Lower leg skin (tissue), 4 donors: ENCODE results near the gene AKAP12. TPM values are rescaled to one million over a fixed set of nuclear protein-coding genes. Genes with fewer than 3 reads are reported as not detected.
"Not testable (repeated sequence)": the region's sequence is repeated elsewhere in the genome, so short reads cannot be mapped to it uniquely, and the experiment has no call there.

Experiments used
- DNase-seq, 2 donors: peaks; one replicate each; pipeline ENCODE4 v3.0.0-alpha.2; 2019; ENCODE audit warnings: low spot score in 2 of 2
- H3K4me3 ChIP-seq: fragments of 200-600 bp; sonication (generic); 2 replicates; pipeline ENCODE4 v1.5.1; 2017; ENCODE audit warnings: mild to moderate bottlenecking, low read depth; ENCODE audit not compliant: poor library complexity, severe bottlenecking
- CTCF ChIP-seq, 3 donors: fragments of 450-650 bp; IDR thresholded peaks; one replicate each; pipeline ENCODE4 v1.5.1; 2016; ENCODE audit warnings: antibody characterized with exemption in 3 of 3, mild to moderate bottlenecking in 3 of 3, moderate library complexity in 2 of 3
- POLR2A ChIP-seq, 2 donors: fragments of 450-650 bp; IDR thresholded peaks; one replicate each; pipeline ENCODE4 v1.6.1; 2016 to 2017; ENCODE audit warnings: antibody characterized with exemption in 2 of 2, mild to moderate bottlenecking in 1 of 2, moderate library complexity in 1 of 2
- WGBS, 2 donors: methylation state at CpG; one replicate each; pipeline ENCODE4 v1.1.5; 2018; 5-methylcytosine and 5-hydroxymethylcytosine counted together
- intact Hi-C: fragments of 100-400 bp; cut with DNase I; formaldehyde crosslinking; loops from one replicate; pipeline ENCODE4 v1.15.0; 2023; ENCODE audit warnings: low total_unique reads
- total RNA-seq, 4 donors: library from RNA; depleted of rRNA; stranded (reverse); fragments of >200 nt; gene quantifications; one replicate each; pipeline ENCODE4 v1.1.0, GENCODE V29; 2016

Gene AKAP12
- total RNA-seq, 4 donors from 2014 or later, result 14.7 to 29.9 (median 16.0) TPM

GRCh38 chr6:151380848-151381205, 141.1 kb downstream of the AKAP12 start:
- H3K4me3 ChIP-seq, result no peak overlapping the region
- intact Hi-C loops, result no loop called here
- 100% methylated on average over 1 of the region's 1 CpG for WGBS, 2 donors
- TF ChIP-seq POLR2A (IDR thresholded peaks at IDR 0.05), result no peak
- TF ChIP-seq CTCF (IDR thresholded peaks at IDR 0.05), result no peak
- DNase-seq, result no peak

GRCh38 chr6:151381722-151382121, 142.0 kb downstream of the AKAP12 start:
- no peak overlapping the region for H3K4me3 ChIP-seq
- intact Hi-C loops, result no loop called here
- no peak for DNase-seq
- no peak for TF ChIP-seq POLR2A (IDR thresholded peaks at IDR 0.05)
- TF ChIP-seq CTCF (IDR thresholded peaks at IDR 0.05), result no peak
- WGBS, 2 donors, result 85 to 90% methylated on average over 4 of the region's 4 CpGs

- intact Hi-C loops, DNase-seq: not testable (repeated sequence)
- 98% methylated on average over 9 of the region's 9 CpGs for WGBS, 2 donors
Measured at GRCh38 chr6:151382631-151383030, 142.9 kb downstream of the AKAP12 start.

GRCh38 chr6:151384151-151384550, 144.4 kb downstream of the AKAP12 start:
- intact Hi-C loops, result no loop called here
- no peak overlapping the region for H3K4me3 ChIP-seq
- no peak for DNase-seq
- WGBS, 2 donors, result 71 to 78% methylated on average over 5 of the region's 5 CpGs
- TF ChIP-seq CTCF (IDR thresholded peaks at IDR 0.05), result no peak
- TF ChIP-seq POLR2A (IDR thresholded peaks at IDR 0.05), result no peak

More at GRCh38 chr6:151382631-151383030, 142.9 kb downstream of the AKAP12 start:
- not testable (repeated sequence) for H3K4me3 ChIP-seq

GRCh38 chr6:151385177-151385576, 145.4 kb downstream of the AKAP12 start:
- intact Hi-C loops, result no loop called here
- DNase-seq, result no peak
- TF ChIP-seq POLR2A (IDR thresholded peaks at IDR 0.05) (no peak), CTCF (IDR thresholded peaks at IDR 0.05) (no peak)
- WGBS, 2 donors, result 83 to 86% methylated on average over 1 of the region's 1 CpG
- no peak overlapping the region for H3K4me3 ChIP-seq

- TF ChIP-seq CTCF (IDR thresholded peaks at IDR 0.05) (no peak), POLR2A (IDR thresholded peaks at IDR 0.05) (no peak)
- intact Hi-C loops, result no loop called here
- no peak for DNase-seq
- no peak overlapping the region for H3K4me3 ChIP-seq
- WGBS, 2 donors, result 84 to 88% methylated on average over 11 of the region's 11 CpGs
Measured at GRCh38 chr6:151387175-151387970, 147.6 kb downstream of the AKAP12 start.
